GM12872 (cell line): ENCODE measurements around the gene POFUT2.

Experiments used
- TF ChIP-seq, protein P1 (sequence below): IDR thresholded peaks from 3 replicates; pipeline ENCODE4 v1.5.1; 2011; ENCODE audit warnings: low read depth, mild to moderate bottlenecking, low read length, moderate library complexity; ENCODE audit not compliant: insufficient read depth

Gene POFUT2

DNA sequence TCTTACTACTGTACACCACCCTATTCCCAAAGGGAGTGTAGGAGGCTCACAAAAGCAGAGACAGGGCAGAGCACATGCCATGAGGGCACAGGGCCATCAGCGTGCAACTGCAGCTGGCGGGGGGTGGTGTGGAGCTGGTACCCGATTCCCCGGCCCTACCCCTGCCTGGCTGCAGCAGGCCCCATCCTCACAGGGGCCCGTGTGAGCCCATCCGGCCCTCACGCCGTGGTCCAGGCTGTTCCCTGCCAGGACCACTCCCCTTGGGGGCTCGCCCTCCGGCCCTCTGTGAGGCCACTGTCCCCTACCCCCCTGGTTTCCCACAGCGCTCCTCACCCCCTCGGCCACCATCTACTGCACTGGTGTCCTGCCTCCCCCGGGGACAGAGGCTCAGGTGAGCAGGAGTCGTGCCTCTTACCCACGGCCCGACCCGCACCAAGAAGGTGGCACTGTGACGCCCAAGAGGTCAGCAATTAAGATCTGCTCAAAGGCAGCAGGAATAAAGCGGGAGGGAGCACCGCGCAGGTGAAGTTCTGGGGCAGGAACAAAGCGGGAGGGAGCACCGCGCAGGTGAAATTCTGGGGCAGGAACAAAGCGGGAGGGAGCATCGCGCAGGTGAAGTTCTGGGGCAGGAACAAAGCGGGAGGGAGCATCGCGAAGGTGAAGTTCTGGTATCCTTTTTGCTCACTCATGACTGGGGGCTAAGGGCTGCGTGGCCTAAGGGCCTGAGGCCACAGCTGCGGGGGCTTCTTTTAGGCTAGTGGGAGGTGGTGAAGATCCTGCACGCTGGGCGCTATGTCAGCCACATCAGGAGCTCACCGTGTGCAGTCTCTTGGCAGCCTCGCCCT lies 3.9 kb downstream of the POFUT2 start:
- TF ChIP-seq, protein P1, sequence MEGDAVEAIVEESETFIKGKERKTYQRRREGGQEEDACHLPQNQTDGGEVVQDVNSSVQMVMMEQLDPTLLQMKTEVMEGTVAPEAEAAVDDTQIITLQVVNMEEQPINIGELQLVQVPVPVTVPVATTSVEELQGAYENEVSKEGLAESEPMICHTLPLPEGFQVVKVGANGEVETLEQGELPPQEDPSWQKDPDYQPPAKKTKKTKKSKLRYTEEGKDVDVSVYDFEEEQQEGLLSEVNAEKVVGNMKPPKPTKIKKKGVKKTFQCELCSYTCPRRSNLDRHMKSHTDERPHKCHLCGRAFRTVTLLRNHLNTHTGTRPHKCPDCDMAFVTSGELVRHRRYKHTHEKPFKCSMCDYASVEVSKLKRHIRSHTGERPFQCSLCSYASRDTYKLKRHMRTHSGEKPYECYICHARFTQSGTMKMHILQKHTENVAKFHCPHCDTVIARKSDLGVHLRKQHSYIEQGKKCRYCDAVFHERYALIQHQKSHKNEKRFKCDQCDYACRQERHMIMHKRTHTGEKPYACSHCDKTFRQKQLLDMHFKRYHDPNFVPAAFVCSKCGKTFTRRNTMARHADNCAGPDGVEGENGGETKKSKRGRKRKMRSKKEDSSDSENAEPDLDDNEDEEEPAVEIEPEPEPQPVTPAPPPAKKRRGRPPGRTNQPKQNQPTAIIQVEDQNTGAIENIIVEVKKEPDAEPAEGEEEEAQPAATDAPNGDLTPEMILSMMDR, result no peak

GRCh38 chr21:45283035-45283610 lies 4.6 kb downstream of the POFUT2 start:
- TF ChIP-seq, protein P1, result no peak

GRCh38 chr21:45282283-45283034 lies 5.2 kb downstream of the POFUT2 start:
- TF ChIP-seq, protein P1, result no peak

DNA sequence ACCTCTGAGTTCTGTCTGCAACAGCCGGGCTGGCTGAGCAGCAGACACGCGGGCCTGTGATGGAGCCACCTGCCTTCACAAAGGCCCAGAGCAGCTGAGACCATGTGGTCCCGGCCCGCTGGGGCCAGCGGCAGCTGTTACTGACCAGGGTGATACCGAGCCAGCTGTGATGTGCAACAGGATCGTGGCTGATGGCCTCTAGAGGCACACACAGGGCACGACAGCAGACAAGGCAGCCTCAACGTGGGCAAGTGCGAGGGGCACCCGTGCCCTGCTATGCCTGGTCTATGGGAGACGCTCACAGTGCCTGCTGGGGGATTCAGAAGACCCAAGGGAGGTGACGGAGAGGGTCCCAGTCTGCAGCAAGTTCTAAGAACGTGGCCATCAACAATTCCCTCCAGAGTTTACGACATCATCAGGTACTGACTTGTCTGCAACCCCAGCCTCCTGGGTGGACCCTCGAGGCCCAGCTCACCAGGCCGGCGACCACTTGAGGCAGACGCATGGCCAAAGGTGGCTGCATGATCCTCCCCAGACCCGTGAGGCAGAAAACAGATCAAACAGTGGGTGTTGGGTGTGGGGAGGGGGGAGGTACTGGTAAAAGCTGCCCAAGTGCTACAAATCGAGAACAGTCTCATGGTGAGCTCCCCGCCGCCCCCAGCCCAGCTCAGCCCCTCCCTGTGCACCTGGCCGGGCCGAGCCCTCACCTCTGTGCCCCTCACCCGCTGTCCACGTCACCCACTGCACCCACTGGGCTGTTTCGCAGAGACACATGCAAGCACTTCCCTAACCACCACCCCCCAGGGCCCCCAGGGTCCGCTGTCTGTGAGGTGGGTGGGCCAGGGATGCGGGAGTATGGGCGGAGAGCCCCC lies 6.0 kb downstream of the POFUT2 start:
- TF ChIP-seq, protein P1, result no peak

DNA sequence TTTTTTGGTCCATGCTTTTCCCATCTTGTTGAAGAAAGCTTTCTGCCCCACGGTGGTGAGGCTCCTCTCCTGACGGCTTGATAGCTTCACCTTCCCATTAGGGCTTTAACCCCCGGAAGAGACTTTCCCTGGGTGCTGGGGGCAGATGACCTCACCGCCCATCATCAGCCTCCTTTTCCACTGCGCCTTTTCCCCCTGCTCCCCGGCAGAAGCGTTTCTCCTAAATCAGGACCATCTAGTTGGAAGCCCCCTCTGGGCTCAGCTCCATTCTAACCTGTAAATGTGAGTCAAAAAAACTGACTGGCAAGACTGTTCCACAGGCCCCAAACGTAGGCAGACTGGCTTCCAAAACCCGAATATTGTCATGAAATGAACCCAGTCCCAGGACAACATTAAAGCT lies 6.7 kb downstream of the POFUT2 start:
- TF ChIP-seq, protein P1, result no peak

GRCh38 chr21:45280178-45280821 lies 7.4 kb downstream of the POFUT2 start:
- TF ChIP-seq, protein P1, result no peak
